K562 (cell line): ENCODE data around the gene ENO2. TPM values are rescaled to one million over a fixed set of nuclear protein-coding genes. Genes with fewer than 3 reads are reported as not detected.

Experiments
- DACH1 ChIP-seq: fragments of 450-650 bp; IDR thresholded peaks from 2 replicates; pipeline ENCODE4 v1.6.1; 2018; ENCODE audit not compliant: partially characterized antibody
- DPF2 ChIP-seq: fragments of 450-650 bp; IDR thresholded peaks from 2 replicates; pipeline ENCODE4 v1.6.1; 2016
- FOXK2 ChIP-seq, 2 experiments: fragments of 450-650 bp; IDR thresholded peaks in 1 of 2; conservative IDR thresholded peaks in 1 of 2; 2 replicates each; pipeline ENCODE4 v1.6.1; 2016; ENCODE audit warnings: low read depth in 2 of 2, mild to moderate bottlenecking in 1 of 2
- GATAD2A ChIP-seq: fragments of 450-650 bp; IDR thresholded peaks from 2 replicates; pipeline ENCODE4 v1.6.1; 2017
- KLF10 ChIP-seq: fragments of 250-450 bp; sonication (Bioruptor Pico); IDR thresholded peaks from 2 replicates; pipeline ENCODE4 v1.6.1; 2021; ENCODE audit warnings: matching md5 sums
- LEF1 ChIP-seq: fragments of 450-650 bp; IDR thresholded peaks from 2 replicates; pipeline ENCODE4 v1.6.1; 2016; ENCODE audit warnings: mild to moderate bottlenecking
- POLR3G ChIP-seq: IDR thresholded peaks from 2 replicates; pipeline ENCODE4 v1.6.1; 2011; ENCODE audit not compliant: insufficient read length, insufficient replicate concordance; ENCODE audit errors: extremely low read depth
- SIN3A ChIP-seq, 2 experiments: fragments of 150-350 bp in 1 of 2; IDR thresholded peaks; 2 replicates each; pipeline ENCODE4 v1.6.1; 2011 to 2016; ENCODE audit warnings: borderline replicate concordance in 2 of 2, low read depth in 2 of 2, low read length in 2 of 2, mild to moderate bottlenecking in 2 of 2, moderate library complexity in 2 of 2; ENCODE audit not compliant: control insufficient read depth in 1 of 2
- SMARCA5 ChIP-seq: fragments of 450-650 bp; IDR thresholded peaks from 2 replicates; pipeline ENCODE4 v1.6.1; 2016
- SRSF9 ChIP-seq: fragments of 200-400 bp; formaldehyde crosslinking; IDR thresholded peaks from 2 replicates; pipeline ENCODE4 v1.6.1; 2017; ENCODE audit warnings: low read depth, low read length, borderline replicate concordance
- ZNF3 ChIP-seq: fragments of 250-450 bp; sonication (Bioruptor Pico); IDR thresholded peaks from 2 replicates; pipeline ENCODE4 v1.5.0; 2021; ENCODE audit warnings: mild to moderate bottlenecking, moderate library complexity
- ZSCAN32 ChIP-seq: fragments of 450-650 bp; formaldehyde crosslinking; IDR thresholded peaks from 2 replicates; pipeline ENCODE4 v1.4.0; 2020; ENCODE audit warnings: mild to moderate bottlenecking, moderate library complexity
- polyA plus RNA-seq, 8 experiments: library from polyadenylated mRNA; depleted of rRNA in 4 of 8; stranded (reverse) in 5 of 8; unstranded in 3 of 8; fragments of >200 nt; fragmentation: Nextera tagmentation in 2 of 8; fragmentation: Illumina TruSeq in 1 of 8; extraction: Ambion mirVana in 2 of 8; extraction: Trizol in 1 of 8; gene quantifications; 2 replicates each; pipeline versions ENCODE4 v1.2.1 to v1.2.3, GENCODE V29; 2011 to 2014; ENCODE audit warnings: inconsistent platforms in 1 of 8, missing spikeins in 1 of 8
- total RNA-seq, 7 experiments: library from RNA; depleted of rRNA in 6 of 7; stranded (reverse); fragments of >200 nt in 6 of 7; fragmentation: Illumina TruSeq in 2 of 7; extraction: Trizol in 2 of 7; gene quantifications; 2 replicates each; pipeline versions ENCODE4 v1.2.1 to v1.2.3, GENCODE V29; 2011 to 2021; ENCODE audit warnings: low replicate concordance in 1 of 7
- TF ChIP-seq, protein P1 (sequence below), 3 experiments: fragments of 200-800 bp in 1 of 3; fragments of 250-450 bp in 1 of 3; fragments of 450-650 bp in 1 of 3; sonication (Bioruptor Pico) in 1 of 3; sonication (Bioruptor generic) in 1 of 3; formaldehyde crosslinking in 1 of 3; IDR thresholded peaks; 2 replicates each; pipeline versions ENCODE4 v1.6.1 to v1.8.0; 2016 to 2022; ENCODE audit warnings: mild to moderate bottlenecking in 2 of 3, missing genetic modification characterization in 2 of 3, missing compliant biosample characterization in 1 of 3, moderate library complexity in 1 of 3
- TF ChIP-seq, protein P2 (sequence below): fragments of 450-650 bp; IDR thresholded peaks from 2 replicates; pipeline ENCODE4 v1.7.1; 2018; ENCODE audit warnings: mild to moderate bottlenecking, low read depth; ENCODE audit not compliant: partially characterized antibody
- TF ChIP-seq, protein P3 (sequence below): sonication (generic); formaldehyde crosslinking; IDR thresholded peaks from 2 replicates; pipeline ENCODE4 v1.8.1; 2023; ENCODE audit warnings: mild to moderate bottlenecking, missing genetic modification reagents
- TF ChIP-seq, protein P4 (sequence below): fragments of 250-450 bp; sonication (Bioruptor Pico); IDR thresholded peaks from 2 replicates; pipeline ENCODE4 v1.4.0; 2020; ENCODE audit warnings: mild to moderate bottlenecking

The ENO2 gene
- total and polyA plus RNA-seq, 9 of the 15 experiments (the other 6 are each of a cell fraction or from before 2014, with no cell fraction given), result 10.9 to 43.3 (median 21.0) TPM

DNA sequence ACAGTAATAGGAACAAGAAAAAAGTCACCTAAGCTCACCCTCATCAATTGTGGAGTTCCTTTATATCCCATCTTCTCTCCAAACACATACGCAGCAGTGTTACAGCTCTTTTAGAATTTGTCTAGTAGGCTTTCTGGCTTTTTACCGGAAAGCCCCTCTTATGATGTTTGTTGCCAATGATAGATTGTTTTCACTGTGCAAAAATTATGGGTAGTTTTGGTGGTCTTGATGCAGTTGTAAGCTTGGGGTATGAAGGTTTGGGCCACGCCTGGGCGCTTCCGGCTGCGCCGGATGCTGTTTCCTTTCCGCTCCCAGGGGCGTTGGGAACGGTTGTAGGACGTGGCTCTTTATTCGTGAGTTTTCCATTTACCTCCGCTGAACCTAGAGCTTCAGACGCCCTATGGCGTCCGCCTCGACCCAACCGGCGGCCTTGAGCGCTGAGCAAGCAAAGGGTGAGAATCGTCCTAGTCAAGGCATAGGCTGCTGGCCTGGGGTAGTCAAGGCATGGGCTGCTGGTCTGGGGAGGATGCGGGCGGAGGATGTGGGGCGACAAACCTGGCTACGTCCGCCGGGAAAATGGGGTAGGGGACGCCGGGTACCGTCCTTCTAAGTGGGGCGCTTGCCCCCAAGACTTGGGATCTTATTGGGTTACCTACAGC lies 29.5 kb downstream of the ENO2 start, which contains the start of the genes C12orf57 and RNU7-1 (continued):
- TF ChIP-seq, protein P1, sequence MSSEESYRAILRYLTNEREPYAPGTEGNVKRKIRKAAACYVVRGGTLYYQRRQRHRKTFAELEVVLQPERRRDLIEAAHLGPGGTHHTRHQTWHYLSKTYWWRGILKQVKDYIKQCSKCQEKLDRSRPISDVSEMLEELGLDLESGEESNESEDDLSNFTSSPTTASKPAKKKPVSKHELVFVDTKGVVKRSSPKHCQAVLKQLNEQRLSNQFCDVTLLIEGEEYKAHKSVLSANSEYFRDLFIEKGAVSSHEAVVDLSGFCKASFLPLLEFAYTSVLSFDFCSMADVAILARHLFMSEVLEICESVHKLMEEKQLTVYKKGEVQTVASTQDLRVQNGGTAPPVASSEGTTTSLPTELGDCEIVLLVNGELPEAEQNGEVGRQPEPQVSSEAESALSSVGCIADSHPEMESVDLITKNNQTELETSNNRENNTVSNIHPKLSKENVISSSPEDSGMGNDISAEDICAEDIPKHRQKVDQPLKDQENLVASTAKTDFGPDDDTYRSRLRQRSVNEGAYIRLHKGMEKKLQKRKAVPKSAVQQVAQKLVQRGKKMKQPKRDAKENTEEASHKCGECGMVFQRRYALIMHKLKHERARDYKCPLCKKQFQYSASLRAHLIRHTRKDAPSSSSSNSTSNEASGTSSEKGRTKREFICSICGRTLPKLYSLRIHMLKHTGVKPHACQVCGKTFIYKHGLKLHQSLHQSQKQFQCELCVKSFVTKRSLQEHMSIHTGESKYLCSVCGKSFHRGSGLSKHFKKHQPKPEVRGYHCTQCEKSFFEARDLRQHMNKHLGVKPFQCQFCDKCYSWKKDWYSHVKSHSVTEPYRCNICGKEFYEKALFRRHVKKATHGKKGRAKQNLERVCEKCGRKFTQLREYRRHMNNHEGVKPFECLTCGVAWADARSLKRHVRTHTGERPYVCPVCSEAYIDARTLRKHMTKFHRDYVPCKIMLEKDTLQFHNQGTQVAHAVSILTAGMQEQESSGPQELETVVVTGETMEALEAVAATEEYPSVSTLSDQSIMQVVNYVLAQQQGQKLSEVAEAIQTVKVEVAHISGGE (CRISPR knock-in tag; IDR thresholded peaks at IDR 0.05), result peak in 2 of 3 experiments; percentile 36 to 75; a peak in 3 of 6 replicates
- TF ChIP-seq GATAD2A (peak; percentile 42; the same call in 1 of the 2 replicates), DPF2 (peak; percentile 10; the same call in 1 of the 2 replicates), ZSCAN32 (CRISPR knock-in tag) (peak; percentile 97), SMARCA5 (no peak), LEF1 (peak; percentile 64), ZNF3 (peak; percentile 93), KLF10 (CRISPR knock-in tag) (peak; percentile 96), SIN3A (IDR thresholded peaks at IDR 0.05; ENCODE audit: borderline replicate concordance in 2 of 2, control insufficient read depth in 1 of 2, low read depth in 2 of 2, low read length in 2 of 2) (peak; percentile 68 to 95; a peak in 1 of 4 replicates), DACH1 (no peak), FOXK2 (conservative IDR thresholded peaks at IDR 0.05 in 1 of 2, IDR thresholded peaks at IDR 0.05 in 1 of 2; ENCODE audit: low read depth in 2 of 2) (peak in 1 of 2 experiments; percentile 45; a peak in 3 of 4 replicates), POLR3G (no peak), SRSF9 (no peak)
- TF ChIP-seq, protein P2, sequence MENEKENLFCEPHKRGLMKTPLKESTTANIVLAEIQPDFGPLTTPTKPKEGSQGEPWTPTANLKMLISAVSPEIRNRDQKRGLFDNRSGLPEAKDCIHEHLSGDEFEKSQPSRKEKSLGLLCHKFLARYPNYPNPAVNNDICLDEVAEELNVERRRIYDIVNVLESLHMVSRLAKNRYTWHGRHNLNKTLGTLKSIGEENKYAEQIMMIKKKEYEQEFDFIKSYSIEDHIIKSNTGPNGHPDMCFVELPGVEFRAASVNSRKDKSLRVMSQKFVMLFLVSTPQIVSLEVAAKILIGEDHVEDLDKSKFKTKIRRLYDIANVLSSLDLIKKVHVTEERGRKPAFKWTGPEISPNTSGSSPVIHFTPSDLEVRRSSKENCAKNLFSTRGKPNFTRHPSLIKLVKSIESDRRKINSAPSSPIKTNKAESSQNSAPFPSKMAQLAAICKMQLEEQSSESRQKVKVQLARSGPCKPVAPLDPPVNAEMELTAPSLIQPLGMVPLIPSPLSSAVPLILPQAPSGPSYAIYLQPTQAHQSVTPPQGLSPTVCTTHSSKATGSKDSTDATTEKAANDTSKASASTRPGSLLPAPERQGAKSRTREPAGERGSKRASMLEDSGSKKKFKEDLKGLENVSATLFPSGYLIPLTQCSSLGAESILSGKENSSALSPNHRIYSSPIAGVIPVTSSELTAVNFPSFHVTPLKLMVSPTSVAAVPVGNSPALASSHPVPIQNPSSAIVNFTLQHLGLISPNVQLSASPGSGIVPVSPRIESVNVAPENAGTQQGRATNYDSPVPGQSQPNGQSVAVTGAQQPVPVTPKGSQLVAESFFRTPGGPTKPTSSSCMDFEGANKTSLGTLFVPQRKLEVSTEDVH, result no peak
- TF ChIP-seq, protein P3, sequence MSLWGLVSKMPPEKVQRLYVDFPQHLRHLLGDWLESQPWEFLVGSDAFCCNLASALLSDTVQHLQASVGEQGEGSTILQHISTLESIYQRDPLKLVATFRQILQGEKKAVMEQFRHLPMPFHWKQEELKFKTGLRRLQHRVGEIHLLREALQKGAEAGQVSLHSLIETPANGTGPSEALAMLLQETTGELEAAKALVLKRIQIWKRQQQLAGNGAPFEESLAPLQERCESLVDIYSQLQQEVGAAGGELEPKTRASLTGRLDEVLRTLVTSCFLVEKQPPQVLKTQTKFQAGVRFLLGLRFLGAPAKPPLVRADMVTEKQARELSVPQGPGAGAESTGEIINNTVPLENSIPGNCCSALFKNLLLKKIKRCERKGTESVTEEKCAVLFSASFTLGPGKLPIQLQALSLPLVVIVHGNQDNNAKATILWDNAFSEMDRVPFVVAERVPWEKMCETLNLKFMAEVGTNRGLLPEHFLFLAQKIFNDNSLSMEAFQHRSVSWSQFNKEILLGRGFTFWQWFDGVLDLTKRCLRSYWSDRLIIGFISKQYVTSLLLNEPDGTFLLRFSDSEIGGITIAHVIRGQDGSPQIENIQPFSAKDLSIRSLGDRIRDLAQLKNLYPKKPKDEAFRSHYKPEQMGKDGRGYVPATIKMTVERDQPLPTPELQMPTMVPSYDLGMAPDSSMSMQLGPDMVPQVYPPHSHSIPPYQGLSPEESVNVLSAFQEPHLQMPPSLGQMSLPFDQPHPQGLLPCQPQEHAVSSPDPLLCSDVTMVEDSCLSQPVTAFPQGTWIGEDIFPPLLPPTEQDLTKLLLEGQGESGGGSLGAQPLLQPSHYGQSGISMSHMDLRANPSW (CRISPR knock-in tag), result no peak
- TF ChIP-seq, protein P4, sequence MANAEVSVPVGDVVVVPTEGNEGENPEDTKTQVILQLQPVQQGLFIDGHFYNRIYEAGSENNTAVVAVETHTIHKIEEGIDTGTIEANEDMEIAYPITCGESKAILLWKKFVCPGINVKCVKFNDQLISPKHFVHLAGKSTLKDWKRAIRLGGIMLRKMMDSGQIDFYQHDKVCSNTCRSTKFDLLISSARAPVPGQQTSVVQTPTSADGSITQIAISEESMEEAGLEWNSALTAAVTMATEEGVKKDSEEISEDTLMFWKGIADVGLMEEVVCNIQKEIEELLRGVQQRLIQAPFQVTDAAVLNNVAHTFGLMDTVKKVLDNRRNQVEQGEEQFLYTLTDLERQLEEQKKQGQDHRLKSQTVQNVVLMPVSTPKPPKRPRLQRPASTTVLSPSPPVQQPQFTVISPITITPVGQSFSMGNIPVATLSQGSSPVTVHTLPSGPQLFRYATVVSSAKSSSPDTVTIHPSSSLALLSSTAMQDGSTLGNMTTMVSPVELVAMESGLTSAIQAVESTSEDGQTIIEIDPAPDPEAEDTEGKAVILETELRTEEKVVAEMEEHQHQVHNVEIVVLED (CRISPR knock-in tag), result no peak
